HG03432 (cell line): ENCODE measurements around the gene NOL3.

Experiments
- ATAC-seq: cut with Tn5 transposase; IDR thresholded peaks from one replicate; pipeline ENCODE4 v1.9.1; 2021; ENCODE audit warnings: mild to moderate bottlenecking, moderate library complexity; ENCODE audit not compliant: unreplicated experiment

NOL3 gene

GRCh38 chr16:67169642-67170167, 633 bp upstream of the NOL3 start:
- ATAC-seq: no peak

DNA sequence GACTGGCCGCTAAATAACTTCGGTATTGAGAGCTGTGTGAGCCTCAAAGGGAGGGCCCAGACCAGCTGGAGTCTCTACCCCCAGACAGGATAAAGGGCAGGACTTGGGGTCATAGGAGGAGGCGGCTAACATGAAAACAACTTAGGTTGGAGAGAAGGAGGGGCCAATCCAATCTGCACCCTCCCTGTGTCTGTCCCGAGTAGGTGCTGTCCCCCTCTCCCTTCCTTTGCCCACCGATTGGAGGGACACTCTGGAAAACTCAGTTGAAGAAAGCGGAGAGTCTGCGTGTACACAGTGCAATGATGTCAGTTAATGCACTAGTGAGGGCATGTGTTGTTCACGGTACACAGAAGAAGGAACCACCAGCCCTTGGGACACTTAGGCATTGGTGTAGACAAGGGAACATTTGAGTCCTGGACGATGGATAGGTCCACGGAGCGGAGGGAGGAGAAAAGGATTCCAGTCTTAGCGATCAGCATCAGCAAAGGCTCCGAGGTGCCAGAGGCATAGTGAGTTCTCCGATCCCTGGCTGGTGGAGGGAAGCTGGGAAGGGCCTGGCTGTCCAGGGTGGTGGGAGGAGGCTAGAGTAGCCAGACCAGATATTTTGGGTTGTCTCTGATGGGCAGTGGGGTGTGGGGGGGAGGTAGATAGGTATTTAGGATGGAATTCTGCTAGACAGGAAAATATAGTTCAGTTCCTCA, 761 bp downstream of the NOL3 start:
- ATAC-seq: no peak

GRCh38 chr16:67173323-67173722, 3.0 kb downstream of the NOL3 start:
- no peak for ATAC-seq

DNA sequence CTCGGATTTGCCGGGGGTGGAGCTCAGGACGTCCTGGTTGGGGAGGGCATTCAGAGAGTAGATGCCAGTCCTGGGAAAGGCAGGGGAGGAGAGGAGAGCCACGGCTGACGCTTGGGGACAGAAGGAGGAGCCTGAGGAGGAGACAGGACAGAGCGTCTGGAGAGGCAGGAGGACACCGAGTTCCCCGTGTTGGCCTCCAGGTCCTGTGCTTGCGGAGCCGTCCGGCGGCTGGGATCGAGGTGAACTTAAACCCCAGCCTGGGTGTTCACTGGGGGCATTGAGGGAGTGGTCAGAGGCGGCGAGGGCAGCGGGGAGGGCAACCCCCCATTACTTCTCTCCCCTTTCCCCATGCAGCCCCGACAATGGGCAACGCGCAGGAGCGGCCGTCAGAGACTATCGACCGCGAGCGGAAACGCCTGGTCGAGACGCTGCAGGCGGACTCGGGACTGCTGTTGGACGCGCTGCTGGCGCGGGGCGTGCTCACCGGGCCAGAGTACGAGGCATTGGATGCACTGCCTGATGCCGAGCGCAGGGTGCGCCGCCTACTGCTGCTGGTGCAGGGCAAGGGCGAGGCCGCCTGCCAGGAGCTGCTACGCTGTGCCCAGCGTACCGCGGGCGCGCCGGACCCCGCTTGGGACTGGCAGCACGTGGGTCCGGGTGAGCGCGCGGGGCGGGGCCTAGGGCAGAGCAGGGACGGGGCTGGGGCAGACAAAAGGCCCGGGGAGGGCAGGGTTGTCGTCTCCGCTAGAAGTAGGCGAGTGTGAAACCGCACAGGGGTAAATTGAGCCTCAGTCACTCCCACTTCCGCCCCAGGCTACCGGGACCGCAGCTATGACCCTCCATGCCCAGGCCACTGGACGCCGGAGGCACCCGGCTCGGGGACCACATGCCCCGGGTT, 3.7 kb downstream of the NOL3 start:
- ATAC-seq: peak; percentile 43

- ATAC-seq: no peak
These were observed 4.4 kb downstream of the NOL3 start for GRCh38 chr16:67174706-67175231.

GRCh38 chr16:67176662-67177061, 6.3 kb downstream of the NOL3 start:
- ATAC-seq: no peak

DNA sequence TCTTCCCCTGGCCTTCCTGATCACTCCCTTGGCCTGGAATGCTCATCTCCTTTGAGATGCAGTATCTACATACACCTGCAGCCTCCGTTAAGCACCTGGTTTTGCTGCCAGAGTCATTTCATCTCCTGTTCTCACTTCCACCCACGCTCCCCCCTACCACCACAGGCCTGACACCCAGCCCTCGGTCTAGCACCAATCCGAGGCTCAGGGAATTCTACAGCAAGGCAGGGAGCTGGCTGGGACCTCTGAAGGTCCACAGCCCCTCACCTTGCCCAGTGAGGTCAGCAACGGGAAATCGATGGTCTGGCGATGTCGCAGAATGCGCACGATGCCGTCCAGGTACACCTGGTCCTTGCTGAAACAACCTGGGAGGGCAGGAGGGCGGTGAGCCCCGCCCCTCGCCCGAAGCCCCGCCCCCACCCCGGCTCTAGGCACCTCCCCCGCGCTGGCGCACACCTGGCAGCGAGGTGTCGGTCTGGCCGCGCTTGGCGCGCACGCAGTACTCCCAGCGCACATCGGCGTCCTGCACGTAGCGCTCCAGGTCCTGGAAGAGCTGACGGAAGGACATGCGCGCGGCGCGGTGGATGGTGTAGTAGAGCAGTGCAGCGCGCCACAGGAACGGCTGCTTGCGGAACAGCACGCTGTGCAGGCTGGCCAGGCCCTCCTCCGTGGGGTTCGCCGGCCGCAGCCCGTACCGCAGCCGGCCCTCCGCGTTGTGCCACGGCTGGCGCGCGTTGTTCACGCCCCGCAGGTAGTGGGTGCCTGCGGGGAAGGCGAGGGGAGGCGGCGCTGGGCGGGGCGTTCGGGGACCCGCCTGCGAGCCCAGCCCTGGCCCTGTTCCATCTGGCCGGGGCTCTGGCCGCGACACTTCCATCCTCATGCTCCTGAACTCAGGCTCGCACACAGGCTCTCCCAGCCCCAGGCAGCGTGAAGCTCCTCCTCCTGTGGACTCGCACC, 7.7 kb downstream of the NOL3 start:
- ATAC-seq: no peak

DNA sequence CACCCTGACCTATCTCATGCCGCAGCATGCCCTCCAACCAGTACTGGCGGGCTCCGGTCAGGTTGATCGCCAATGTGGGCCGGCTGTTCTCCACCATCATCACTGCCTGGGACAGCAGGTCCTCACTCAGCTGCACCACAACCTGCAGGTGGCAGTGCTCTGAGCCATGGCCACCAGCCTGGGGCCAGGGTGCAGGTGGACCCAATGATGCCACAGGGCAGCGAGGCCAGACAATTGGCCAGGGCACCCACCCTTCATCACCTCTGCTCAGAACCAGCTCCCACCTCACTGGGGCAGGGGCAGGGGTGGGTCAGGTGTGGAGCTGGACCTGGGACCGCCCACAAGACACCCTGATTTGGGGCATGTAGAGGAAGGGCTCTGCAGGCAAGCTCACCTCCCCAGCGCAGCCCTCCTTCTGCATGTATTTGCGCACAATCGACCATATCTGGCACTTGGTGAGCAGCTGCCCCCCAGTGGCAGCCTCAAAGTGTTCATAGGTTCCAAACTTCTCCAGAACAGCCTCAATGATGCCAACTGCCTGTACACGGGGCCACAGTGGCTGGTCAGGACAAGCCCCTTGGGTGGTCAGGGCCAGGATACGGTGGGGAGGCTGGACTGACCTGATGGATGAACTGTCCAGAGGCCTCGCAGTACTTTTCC, 9.2 kb downstream of the NOL3 start:
- no peak for ATAC-seq

- ATAC-seq: no peak
These were observed 9.8 kb downstream of the NOL3 start for GRCh38 chr16:67180166-67180565.

DNA sequence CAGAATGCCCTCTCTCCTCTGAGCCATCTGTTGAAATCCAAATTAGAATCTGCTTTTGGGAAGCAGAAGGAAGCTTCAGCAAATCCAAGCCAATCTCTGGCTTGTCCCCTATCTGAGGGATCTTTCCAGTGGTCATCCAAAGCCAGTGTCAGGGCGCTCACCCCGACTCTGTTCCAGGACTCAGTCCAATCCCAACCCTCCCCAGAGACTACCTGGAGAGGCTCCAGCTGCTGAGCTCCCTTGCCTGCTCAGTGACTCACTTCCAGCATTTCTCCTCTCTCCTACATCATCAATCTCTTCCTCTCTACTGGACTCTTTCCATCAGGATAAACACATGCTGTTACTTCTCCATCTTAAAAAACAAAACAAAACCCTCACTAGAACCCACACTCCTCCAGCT, 11.0 kb downstream of the NOL3 start:
- ATAC-seq: no peak

GRCh38 chr16:67182288-67182687, 11.9 kb downstream of the NOL3 start:
- ATAC-seq: no peak

GRCh38 chr16:67183284-67183626, 12.9 kb downstream of the NOL3 start:
- ATAC-seq: no peak

DNA sequence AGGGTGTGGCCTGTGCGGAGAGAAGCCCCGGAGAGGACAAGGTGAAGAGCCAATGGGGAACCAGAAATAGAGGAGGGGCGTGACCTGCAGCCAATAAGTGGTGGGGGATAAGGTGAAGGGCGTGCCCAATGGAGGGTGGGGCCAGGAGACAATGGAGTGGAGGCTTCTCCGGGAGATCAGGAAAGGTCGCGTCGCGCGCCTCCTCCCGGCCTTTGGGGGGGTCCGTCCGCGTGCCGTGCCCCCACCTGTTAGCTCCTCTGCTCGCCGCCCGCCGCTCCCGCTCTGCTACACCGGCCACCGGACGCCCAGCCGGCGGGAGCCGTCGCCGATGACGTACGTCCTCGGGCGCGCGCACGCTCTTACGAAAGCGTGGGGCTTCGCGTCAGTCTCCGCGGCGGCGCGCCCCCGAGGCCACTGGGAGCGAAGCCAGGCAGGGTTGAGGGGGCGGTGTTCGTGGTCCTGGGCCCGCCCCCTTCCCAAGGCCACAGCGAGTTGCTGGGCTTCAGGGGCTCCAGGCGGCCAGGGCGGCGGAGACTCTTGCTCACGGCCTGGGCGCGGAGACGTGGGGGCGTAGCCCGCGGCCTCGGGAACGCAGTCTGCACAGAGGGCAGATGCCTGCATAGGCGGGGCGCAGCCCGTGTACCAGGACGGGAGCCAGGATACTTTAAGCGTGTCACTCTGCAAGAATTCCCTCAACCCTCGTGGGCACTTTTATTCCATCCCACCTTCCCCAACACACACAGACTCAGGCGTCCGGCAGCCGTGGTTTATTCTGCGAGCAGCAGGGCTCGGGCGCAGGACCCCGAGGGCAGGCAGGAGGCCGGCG, 13.5 kb downstream of the NOL3 start, which contains the start of gene MATCAP1:
Gene MATCAP1, minus strand, starts transcription at position 337 of the 826 bp plus-strand sequence. CDS start 3,353 bp downstream, outside the sequence.
- ATAC-seq: peak; percentile 92

DNA sequence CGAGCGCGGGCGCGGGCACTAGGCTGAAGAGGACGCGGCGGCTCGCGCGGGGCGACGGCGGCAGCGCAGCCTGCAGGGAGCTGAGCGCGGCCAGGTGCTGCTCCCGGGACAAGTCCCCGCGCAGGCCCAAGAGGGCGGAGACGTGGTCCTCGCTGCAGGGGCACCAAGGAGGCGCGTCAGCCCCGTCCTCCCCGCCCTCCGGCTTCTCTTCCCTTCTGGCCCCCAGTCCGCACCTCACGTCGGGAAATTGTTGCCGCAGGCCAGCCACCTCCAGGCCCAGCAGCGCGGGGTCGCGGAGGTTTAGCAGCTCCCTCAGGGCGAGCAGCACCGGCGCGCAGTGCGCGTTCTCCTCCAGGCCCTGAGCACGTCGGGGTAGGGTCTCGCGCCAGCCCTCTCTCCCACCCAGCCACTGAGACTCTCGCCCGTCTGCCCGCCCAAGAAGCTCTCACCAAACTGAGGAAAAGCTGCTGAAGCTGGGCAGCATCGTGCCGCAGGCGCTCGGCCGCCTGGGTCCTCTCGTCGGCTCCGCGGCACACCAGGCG, 14.2 kb downstream of the NOL3 start:
- no peak for ATAC-seq

DNA sequence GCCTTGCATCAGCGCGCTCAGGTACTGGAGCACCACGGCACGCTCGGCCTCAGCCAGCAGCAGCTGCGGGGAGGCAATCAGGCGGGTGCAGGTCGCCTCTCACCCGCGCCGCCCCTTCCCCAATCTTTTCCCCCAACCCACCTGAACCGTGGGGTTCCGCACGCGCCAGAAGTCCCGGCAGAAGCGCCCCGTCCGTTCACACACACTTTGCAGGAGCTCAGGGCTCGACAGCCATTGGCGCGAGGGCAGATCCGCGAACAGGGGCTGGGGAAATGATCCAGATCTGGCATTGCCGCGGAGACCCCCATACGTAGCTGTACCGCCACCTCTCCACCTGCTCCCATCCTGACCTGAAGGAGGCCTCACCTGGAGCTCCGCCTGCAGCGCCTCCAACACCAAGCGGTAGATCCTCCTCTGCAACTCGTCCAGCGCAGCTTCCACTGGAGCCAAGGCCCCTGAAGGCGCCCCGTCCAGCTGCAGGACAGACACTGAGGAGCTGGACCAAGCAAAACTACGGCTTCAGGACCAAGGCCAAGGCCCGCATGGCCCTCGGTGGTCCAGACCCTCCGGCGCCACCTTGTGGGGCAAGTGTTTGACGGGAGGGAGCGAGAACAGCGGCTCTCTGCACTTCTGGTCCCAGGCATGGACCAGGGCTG, 14.8 kb downstream of the NOL3 start:
- peak; percentile 27 for ATAC-seq

GRCh38 chr16:67185651-67186134, 15.4 kb downstream of the NOL3 start:
- ATAC-seq: no peak

DNA sequence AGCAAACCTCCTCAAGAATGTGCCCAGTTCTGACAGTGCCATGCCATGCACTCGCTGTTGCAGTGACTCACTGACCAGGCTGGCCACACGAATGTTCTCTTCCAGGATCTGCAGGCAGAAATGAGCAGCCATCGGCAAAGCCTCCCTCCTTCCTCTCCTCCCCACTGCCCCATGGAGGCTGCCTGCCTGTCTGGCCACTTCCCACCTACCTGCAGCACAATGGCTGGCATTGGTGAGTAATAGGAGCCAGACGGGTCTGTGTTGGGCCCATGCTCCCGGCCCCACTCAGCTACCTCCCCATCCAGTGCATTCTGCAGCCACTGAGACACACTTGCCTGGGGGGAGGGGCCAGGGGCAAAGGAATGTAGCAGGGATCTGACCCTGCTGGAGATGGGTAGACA, 16.2 kb downstream of the NOL3 start:
- ATAC-seq: no peak

DNA sequence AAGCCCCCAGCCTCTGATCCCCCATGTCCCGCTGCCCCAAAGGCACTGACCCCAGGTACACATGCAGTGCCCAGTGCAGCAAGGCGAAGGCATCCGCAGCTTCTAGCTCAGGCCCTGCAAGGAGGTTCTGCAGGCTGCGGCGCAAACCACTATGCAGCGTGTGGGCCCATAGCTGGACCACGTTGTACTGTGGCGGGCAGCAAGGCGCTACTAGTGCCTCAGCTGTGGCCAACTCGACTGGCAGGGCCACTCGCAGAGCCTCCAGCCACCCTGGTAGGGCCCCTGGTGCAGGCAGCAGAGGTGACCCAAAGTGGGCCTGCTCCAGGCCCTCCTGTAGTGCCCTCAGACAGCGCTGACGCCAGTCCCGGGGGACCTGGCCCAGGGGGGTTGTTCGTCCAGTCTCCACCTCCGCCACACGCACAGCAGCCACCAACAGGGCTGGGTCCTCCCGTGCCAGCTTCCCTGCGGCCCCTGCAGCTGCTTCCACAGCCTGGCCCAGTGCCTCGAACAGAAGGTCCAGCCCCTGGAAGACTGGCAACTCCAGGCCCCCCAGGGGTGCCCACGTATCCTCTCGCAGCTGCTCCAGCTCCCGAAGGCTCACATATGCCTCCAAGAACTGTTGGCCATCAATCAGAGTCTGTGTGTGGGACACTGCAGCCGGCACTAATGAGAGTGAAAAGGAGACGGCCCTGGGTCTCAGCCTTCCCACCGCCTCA, 17.0 kb downstream of the NOL3 start:
- no peak for ATAC-seq
